CD1c-positive myeloid dendritic cell (primary cell): Measurements from ENCODE around the gene KIF25.

Source experiments
- DNase-seq: peaks from one replicate; pipeline ENCODE4 v3.0.0-alpha.2; 2016; ENCODE audit errors: extremely low spot score

Gene KIF25

DNA sequence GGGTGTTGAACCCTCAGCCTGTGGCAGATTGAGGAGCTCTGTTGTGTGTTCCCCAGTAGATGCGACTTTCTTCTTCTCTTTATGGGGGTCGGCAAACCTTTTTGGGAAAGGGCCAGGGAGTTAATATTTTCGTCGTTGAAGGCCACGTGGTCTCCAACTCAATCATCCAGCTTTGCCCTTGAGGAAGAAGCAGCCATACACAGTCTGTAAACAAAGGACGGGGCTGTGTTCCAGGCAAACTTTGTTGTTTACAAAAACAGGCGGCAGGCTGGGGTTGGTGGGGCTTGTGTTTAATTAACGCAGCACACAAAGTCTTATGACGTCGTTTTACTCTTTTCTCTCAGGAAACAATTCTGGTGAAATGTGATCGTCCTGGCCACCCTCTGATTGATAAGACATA, 20.2 kb downstream of the KIF25 start:
- no peak for DNase-seq

DNA sequence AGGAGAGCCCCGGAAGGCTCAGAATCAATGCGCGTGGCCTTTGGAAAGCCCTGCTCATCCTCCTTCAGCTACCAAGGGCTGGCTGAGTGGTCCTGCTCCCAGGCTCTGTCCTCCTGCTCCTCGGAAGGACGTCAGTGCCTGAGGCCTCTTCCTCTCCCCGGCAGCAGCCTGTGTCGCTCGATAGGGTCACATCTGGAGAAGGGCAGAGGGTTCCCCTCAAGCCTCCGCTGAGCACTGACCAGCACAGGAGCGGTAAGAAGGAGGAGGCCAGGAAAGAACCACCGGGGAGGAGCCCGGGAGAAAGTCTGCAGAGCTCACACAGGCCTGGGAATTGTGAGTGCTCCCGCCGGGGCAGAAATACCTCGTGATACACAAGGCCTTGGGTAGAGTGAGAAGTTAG, 21.2 kb downstream of the KIF25 start:
- no peak for DNase-seq

DNA sequence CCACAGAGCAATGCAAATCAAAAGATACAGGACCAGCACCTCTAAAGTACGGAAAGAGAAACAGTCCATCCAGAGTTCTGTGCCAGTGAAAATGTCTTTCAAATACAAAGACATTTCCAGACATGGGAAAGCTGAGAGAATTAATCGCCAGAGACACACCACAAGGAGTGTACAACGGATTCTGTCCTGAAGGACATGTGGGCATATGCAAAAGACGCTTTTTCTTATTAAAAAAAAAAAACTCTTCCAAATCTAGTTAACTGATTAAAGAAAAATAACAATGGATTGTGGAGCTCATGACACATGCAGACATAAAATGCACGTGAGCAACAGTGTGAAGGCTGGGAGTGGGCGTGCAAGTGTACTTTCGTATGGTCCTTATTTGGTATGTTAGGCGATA, 22.8 kb downstream of the KIF25 start:
- DNase-seq, result no peak

DNA sequence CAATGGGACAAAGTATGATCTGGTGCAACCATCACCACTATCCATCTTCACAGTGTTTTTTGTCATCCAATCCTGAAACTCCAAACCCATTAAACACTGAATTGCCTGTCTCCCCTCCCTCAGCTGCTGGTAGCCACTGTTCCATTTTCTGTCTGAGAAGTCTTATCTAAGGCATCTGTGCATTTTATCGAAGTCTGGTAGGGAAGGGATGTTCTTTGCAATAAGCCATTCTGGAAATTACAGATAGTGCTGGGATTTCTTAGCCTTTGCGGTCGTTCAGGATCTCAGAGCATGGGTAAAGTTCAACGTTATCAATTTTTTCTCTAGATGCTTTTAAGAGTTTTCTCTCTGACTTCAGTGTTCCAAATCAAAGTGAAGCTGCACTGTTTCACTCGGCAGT, 24.1 kb downstream of the KIF25 start:
- no peak for DNase-seq

DNA sequence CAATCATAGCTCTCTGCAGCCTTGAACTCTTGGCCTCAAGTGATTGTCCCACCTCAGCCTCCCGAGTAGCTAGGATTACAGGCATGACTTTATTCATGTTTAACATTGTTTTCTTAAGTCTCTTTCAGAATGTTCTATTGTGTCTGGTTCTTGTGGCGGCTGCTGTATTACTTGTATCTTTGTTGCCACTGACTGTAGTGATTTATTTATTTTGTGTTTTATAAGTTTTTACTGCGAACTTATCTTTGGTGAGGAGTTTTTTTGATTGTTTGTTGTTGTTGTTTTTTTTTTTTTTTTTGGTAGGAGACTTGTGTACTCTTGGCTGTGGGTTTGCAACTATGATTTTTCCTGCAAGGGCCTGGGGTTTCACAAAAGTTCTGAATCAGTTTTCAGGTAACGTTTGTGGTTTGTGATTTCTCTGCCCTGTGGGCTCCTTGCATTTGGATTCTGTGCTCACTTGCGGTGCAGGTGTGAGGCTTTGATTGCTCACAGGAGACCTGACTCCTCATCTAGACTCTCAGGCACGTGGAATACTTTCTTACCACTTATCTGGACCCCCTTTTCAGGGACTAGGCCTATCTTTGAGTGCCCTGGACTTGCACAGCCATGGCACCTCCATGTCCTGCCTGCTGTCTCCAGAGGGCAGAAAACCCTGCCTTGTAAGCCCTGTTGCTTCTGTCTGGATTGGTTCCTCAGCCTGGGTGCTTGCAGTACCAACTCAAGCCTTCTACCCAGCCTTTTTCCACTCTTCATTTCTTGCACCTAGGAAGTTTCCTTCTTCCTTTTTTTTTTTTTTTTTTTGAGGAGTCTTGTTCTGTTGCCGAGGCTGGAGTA, 25.2 kb downstream of the KIF25 start:
- DNase-seq, result no peak

DNA sequence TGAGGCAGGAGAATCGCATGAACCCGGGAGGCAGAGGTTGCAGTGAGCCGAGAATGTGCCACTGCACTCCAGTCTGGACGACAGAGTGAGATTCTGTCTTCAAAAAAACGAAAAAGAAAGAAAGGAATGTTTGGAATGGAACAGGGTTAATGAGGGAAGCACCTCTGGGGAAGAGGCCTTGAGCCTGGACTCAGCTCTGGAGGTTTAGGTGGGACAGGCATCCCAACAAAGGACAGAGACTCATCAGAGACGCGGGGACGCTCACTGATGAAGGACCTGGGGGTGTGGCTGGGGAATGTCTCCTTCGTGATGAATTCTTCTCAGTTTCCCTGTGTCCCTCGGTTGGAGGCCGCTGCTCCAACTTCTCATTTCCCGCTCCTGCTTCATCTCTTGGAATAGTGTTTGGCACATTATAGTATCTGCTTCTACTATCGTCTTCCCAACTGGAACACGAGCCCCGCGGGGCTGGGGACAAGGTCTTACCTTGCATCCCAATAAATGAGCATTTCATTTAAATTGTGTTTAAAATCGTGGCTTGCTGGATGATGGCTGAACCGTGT, 27.6 kb downstream of the KIF25 start:
- DNase-seq, result no peak

DNA sequence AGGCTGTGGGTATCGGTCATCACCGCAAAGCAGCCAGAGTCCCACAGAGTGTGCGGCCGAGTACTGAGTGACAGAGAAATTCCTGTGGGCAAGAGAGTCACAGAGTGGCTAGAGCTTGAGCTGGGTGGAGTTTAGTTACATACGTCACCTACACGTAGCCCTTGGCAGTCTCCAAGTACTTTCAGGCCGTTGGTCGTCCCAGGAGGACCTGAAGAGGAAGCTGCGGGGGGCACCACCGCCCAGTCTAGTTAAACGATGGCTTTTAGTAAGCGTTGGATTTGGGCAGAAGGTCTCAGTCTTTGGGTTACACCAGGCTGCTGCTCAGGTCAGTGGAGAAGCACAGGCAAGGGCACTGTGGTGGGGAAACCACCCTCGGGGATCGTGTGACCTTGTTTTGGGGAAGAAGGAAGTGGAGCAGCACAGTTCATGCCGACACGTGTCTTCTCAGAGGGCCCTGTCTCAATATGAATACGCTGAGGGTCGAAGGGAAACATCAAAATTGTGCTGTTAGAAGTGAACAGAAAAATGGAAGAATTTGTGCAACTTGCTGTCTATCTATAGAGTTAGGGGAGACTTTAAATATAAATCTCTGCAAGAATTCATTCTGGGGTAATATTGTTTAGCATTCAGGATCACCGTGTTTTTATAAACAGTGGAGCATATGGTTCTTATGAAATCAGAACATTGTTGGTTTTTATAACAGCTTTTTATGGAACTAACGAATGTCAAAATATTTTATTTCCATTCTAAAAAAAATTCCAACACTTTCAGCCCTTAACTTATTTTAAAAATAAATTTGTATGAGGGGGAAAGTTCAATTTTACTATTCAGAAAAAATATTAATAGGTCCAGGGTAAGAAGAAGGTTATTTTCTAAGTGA, 28.6 kb downstream of the KIF25 start:
- DNase-seq, result no peak

DNA sequence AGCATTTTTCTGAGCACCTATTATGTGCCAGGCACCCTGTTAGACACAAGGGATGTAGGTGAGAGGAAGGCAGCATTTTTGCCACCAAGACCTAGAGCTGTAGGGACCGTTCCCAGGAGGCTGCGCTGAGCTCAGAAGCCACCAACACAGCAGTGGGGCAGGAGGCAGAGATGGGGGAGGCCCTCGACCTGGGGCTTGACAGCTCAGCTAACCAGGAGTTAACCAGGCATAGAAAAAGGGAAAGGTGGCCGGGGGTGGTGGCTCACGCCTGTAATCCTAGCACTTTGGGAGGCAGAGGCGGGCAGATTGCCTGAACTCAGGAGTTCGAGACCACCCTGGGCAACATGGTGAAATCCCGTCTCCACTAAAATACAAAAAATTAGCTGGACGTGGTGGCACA, 29.5 kb downstream of the KIF25 start:
- DNase-seq, result no peak

DNA sequence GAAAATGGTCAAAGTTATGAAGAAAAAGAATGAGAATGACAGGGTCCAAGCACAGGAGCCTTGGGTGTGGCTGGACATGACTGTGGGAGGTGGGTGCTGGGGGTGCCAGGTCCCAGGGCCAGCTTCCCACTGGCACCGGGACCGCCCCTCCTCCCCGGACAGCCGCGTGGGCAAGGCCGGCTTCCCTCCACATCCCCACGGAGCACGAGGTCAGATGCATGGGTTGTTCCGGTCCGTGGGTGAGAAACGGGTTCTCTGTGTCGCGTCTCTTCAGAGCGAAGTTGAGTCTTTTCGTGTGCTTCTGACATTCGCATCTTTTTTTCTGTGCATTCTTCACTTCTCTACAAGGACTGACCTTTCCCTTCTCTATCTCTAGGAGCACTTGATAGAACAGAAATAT, 30.1 kb downstream of the KIF25 start:
- DNase-seq, result no peak

DNA sequence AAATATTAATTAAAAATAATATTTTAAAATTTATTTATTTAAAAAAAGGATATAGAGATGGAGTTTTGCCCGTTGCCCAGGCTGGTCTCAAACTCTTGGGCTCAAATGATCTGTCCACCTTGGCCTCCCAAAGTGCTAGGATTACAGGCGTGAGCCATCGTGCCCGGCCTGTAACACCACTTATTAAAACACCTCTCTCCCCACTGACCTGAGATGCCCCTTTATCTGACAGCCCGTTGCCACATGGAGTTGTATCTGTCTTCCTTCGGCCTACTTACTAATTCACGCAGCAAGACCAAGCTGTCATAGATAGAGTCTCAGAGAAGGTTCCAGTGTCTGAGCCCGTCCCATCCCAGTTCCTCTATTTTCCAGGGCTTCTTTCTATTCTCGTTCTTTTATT, 30.7 kb downstream of the KIF25 start:
- DNase-seq, result no peak

DNA sequence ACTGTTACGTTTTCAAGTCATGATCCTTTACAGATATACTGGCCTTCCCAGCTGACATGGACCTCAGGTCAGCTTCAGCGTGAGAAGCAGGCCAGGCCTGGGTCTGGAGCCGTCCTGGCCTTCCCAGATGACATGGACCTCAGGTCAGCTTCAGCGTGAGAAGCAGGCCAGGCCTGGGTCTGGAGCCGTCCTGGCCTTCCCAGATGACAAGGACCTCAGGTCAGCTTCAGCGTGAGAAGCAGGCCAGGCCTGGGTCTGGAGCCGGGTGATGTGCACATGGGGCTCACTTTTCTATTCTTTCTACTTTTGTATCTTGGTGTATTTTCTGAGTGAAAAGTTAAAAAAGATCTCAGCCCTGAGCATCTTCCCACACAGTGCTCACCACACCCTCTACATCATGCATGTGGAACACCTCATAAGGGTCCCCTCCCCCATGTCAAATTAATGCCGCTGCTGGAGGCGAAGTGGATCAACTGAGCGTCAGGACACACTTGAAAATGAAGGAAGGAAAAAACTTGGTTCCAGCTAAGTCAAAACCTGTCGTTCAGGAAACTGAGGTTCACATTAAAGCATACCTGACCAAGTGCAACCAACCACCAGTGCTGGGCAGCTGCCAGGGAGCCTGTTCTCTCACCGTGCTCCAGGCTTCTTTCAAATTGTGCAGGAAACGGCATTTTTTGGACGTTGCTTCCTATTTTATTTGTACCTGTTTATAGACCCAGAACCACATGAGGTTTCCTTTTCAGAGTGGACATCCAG, 32.2 kb downstream of the KIF25 start:
- no peak for DNase-seq

DNA sequence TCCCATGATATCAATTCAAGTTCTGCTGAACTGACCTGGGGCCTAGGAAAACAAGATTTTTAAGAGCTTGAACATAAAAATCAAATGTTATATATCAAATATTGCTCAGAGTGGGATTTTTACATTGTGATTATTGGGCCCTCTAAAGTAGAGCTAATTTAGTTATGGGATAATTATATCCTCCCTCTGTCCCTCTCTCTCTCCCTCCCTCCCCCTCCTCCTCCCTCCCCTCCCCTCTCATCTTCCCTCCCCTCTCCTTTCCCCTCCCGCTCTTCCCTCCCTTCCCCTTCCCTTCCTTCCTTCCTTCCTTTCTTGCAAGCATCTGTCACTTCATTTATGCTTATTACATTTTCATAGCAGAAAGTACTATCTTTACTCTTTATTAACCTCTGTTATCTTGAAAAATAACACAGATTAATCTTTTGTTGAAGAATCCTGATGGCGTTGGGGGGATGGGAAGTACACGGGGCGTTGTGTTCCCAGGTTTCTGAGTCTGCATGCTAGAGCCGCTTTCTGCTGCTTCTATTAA, 32.8 kb downstream of the KIF25 start:
- no peak for DNase-seq

DNA sequence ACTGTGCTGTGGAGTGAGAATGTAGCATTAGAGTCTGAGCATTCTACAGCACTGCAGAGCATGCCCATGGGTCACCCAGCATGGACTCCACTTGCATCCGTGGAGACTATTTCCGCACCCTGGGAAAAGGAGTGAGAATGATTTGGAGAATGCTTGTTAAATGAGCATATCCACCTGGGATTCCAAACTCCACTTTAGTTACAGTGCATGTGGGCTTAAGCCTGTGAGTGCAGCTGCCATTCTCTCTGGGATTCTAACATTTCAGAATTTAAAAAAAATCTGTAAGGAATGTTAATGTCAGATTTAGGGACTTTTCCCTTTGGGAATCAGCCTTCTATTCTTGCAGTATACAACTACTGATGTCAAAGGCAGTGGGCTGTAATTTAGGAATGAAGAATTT, 33.4 kb downstream of the KIF25 start:
- no peak for DNase-seq

DNA sequence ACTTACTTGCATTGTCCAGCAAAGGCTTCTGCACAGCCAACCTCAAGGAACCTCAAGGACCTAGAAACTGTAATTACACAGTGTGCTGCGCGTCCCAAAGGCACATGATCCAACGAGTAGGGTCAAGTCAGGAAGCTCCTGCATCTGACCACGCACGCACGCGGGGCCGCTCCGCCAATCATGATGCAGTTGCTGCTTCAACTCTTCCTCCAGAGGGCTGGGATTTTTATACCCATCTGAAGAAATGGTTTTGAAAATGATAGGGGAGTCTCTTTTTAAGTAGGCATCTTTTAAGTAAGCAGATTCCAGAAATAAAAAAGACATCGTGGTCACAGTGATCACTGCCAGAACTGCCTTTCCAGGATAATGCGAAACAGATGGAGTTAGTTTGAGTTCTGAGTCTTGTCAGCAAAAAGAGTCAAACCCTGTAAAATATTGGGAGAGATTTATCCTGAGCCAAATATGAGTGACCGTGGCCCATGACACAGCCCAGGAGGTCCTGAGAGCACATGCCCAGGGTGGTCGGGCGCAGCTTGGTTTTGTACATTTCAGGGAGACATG, 34.0 kb downstream of the KIF25 start:
- no peak for DNase-seq

DNA sequence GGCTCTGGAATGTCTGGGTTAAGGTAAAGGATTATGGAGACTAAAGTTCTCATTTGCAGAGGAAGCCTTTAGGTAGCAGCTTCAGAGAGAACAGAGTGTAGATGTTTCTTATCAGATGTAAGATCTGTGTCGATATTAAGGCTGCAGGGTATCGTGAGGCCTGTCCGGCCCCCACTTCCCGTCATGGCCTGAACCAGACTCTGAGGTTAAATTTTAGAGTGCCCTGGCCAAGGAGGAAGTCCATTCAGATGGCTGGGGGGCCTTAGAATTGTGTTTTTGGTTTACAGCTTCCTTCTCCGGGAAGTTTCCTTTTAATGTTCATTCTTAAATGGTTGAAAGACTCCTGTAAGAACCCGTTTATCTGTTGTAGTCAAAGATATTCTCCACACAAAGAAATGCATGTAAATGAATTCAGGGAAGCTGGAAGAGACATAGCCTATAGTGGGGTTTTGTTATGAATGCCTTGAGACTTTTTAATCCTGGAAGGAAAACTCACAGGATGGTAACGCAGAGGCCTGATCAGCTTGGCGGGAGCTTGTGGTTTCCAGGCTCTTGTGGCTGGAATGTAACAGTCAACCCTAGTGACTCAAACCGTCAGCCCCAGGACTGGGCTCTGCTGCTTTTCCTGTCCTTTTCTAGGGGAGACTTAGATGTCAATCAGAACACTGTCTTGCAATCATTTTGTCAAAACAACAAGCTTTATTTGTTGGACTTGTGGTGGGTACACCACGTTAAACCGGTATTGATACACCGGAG, 34.7 kb downstream of the KIF25 start:
- no peak for DNase-seq

DNA sequence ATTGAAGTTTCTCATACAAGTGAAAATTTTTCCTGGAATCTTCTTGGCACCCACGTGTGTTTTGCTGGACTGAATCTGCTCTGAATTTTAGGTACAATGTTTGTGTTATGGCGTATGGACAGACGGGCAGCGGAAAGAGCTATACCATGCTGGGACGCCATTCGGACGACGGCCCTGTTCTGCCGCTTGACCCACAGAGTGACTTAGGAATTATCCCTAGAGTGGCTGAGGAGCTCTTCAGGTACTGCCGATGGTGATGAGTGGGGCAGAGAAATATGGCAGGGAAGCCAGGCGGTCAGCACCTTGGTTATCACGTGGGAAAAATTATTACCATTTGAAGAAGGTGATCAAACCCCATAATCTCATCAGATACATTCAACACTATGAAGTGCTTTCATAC, 36.3 kb downstream of the KIF25 start:
- no peak for DNase-seq

DNA sequence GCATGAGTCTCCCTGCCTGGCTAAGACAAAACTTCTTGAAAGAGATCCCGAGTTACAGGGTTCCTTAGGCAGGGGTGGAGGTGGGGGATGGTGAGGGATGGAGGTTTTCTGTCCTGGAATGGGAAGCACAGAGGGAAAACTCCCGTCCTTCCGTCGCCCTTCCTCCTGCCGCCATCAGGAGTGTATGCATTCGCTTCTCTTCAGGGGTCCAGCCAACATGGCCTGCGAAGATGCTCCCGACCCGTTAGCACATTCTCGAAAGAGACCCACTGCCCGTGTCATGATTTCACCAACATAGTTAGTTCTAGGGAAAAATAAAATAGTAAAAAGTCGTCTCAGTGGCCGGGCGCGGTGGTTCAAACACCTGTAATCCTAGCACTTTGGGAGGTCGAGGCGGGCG, 37.1 kb downstream of the KIF25 start:
- no peak for DNase-seq

DNA sequence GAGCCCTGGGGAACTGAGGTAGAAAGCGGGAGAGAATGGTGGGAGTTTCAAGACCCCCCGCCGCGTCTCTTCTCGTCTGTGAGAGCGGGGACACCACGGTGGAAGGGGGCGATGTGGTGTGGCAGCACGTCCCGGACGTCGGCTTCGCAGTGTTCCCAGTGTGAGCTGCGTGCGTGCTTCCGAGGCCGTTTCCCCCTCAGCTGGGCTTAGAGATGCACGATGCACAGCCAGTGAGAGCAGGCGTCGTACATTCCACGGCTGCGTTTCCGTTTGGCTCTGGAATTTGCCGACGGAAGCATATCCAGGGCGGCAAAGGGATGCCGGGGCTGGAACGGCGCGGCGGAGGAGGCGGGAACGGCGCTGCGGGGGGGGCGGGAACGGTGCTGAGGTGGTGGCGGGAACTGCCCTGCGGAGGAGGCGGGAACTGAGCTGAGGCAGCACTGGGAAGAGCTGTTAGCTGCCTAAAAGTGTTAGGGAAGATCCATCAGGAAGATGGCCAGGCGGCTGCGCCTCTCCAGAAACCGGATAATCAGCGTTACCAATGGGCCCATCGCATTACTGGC, 37.7 kb downstream of the KIF25 start:
- no peak for DNase-seq

DNA sequence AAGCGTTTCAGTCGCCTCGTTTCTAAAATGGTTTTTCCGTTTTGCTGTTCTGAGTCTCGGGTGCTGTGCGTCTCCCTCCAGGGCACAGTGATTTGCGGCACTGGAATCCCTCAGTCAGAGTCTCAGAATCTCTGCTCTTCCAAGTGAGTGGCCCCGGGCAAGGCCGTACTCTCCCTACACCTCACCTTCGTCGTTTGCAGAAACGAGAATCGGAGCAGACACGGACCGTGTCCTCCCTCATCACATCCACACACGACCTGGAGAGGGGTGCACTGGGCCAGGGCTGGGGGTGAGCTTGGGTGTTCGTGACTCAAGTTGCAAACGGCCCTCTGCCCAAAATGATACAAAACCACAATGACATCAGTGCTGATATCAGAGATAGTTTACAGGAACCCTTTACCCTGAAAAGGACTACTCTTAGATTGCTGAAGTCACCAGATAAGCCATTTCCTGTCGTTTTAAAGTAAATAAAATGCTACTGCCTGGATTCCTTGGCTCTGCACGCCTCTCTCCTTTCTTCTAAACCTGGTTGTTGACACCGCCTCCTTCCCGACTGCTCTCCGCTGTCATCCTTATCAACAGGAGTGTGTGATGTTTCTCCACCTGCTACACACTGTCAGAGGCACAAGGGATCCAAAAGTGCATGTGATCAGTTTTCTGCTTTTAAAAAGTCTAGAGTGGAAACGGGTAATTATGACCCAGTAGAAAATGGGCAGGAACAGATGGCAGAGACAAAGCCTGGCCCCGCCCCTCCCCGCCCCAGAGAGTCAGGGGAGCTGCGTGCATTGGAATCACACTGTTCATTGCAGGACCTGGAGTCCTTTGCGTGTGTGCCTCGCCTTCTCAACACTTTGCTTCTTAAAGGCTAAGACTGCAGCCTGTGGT, 38.4 kb downstream of the KIF25 start:
- DNase-seq, result no peak
